ENCODE results near the gene OLFM1. TPM values are rescaled to one million over a fixed set of nuclear protein-coding genes. Genes with fewer than 3 reads are reported as not detected.

Gene OLFM1
- total and polyA plus RNA-seq, 2 of the 4 experiments (the other 2 are of a cell fraction) = 0.36 to 0.38 TPM

DNA sequence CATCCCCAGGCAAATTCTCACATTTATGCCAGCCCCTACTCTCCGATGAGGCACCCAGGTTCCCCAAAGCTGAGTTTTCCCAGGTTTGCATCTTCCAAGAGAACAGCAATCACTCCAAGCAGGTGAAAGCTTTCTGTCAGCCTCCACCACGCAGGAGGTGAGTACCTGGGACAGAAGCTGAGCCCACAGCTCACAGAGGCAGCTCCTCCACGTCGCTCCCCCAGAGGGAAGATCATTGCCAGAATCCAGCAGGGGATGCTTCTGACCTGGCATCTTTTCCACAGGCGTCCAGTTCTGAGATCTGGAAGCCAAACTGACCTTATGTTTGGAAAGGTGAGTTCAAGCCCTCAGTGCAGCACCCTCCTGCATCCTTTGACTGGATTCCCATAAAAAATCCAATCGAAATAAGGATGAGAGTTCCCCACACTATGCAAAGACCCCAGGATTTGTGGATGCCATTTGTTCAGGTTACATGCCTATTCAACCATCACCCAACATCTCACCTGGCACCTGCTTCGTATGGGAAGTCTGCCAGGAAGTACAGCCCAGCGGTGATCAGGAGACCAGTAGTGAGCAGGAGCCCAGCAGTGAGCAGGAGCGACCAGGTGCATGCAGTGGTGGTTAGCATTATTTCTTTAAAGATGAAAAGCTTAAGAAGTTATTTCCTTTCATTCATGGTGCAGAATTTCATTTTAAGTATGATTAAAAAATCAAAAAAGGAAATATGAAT, 47.4 kb upstream of the OLFM1 start:
- Histone ChIP-seq H2BK20ac (ENCODE audit: low read depth, low read length) (no peak overlapping the region), H2BK120ac (ENCODE audit: low read depth, low read length) (no peak overlapping the region), H2BK5ac (ENCODE audit: low read depth, low read length, poor library complexity, severe bottlenecking) (no peak overlapping the region), H3K9me1 (ENCODE audit: insufficient read depth, low read length) (no peaks in the 10 kb centered on the region), H3K23ac (ENCODE audit: low read depth, low read length) (no peak overlapping the region), H3K79me1 (ENCODE audit: low read depth in 1 of 2, low read length in 2 of 2) (no peaks in the 10 kb centered on the region), H4K5ac (ENCODE audit: low read depth, low read length) (no peak overlapping the region), H2AK5ac (ENCODE audit: low read depth, low read length) (no peak overlapping the region), H4K91ac (ENCODE audit: insufficient read depth, low read depth, low read length) (no peak overlapping the region), H3K9ac (ENCODE audit: low read depth, low read length) (no peak overlapping the region), H2AFZ (replicated peaks; ENCODE audit: low read length, poor library complexity) (no peak overlapping the region), H3K18ac (ENCODE audit: low read depth, low read length) (no peak overlapping the region), H3K4me2 (ENCODE audit: low read depth, low read length) (no peak overlapping the region), H4K20me1 (ENCODE audit: insufficient read depth, low read length) (no peaks in the 10 kb centered on the region), H2AK9ac (replicated peaks; ENCODE audit: low read depth, low read length, poor library complexity) (no peak overlapping the region), H3K4ac (ENCODE audit: low read depth, low read length) (no peak overlapping the region), H3K27me3 (ENCODE audit: control insufficient read depth, insufficient read depth, low read length) (peaks cover 3% of the 10 kb centered on the region; the same call in 1 of the 2 replicates), H3K36me3 (ENCODE audit: control insufficient read depth, insufficient read depth, low read length) (no peaks in the 10 kb centered on the region), H4K8ac (ENCODE audit: low read depth in 2 of 2, low read length in 2 of 2) (no peak overlapping the region), H3K56ac (ENCODE audit: extremely low read depth, insufficient read depth, low read length) (no peak overlapping the region), H3K27ac (ENCODE audit: insufficient read depth, low read length) (no peak overlapping the region), H3K4me3 (ENCODE audit: insufficient read depth, low read depth, low read length) (no peak overlapping the region), H3K4me1 (ENCODE audit: control insufficient read depth, insufficient read depth, low read length) (no peaks in the 10 kb centered on the region), H3K14ac (replicated peaks; ENCODE audit: low read depth, low read length) (no peak overlapping the region), H2BK15ac (ENCODE audit: low read depth, low read length) (no peak overlapping the region), H3K9me3 (ENCODE audit: control insufficient read depth, insufficient read depth, low read length) (no peaks in the 10 kb centered on the region)
- intact Hi-C loops (cut with micrococcal nuclease) = no loop called here
- WGBS, 2 experiments (ENCODE audit: extremely low coverage in 2 of 2, insufficient read length in 1 of 2) = 10% methylated on average over 2 of the region's 9 CpGs; no CpG with 5 or more reads in 1 of the 2 experiments
- dilution Hi-C loops (cut with HindIII; ENCODE audit: low sequenced_read_pairs, unreplicated experiment) = no loop called here
- in situ Hi-C loops (cut with MboI; ENCODE audit: low sequenced_read_pairs) = no loop called here
- no peak for TF ChIP-seq RCOR1 (IDR thresholded peaks at IDR 0.05; ENCODE audit: insufficient replicate concordance, low read length)
- no peak for TF ChIP-seq RFX5 (IDR thresholded peaks at IDR 0.05; ENCODE audit: low read depth, low read length)
- no peak for TF ChIP-seq BHLHE40 (IDR thresholded peaks at IDR 0.05; ENCODE audit: low read depth, low read length)
- no peak for TF ChIP-seq POLR2A (IDR thresholded peaks at IDR 0.05; ENCODE audit: low read depth, low read length)
- no peak for TF ChIP-seq RAD21 (IDR thresholded peaks at IDR 0.05; ENCODE audit: low read length)
- TF ChIP-seq MAFK (IDR thresholded peaks at IDR 0.05; ENCODE audit: low read depth, low read length) = no peak
- TF ChIP-seq, protein P1, sequence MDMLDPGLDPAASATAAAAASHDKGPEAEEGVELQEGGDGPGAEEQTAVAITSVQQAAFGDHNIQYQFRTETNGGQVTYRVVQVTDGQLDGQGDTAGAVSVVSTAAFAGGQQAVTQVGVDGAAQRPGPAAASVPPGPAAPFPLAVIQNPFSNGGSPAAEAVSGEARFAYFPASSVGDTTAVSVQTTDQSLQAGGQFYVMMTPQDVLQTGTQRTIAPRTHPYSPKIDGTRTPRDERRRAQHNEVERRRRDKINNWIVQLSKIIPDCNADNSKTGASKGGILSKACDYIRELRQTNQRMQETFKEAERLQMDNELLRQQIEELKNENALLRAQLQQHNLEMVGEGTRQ (IDR thresholded peaks at IDR 0.05; ENCODE audit: low read depth, low read length) = no peak
- TF ChIP-seq, protein P2, sequence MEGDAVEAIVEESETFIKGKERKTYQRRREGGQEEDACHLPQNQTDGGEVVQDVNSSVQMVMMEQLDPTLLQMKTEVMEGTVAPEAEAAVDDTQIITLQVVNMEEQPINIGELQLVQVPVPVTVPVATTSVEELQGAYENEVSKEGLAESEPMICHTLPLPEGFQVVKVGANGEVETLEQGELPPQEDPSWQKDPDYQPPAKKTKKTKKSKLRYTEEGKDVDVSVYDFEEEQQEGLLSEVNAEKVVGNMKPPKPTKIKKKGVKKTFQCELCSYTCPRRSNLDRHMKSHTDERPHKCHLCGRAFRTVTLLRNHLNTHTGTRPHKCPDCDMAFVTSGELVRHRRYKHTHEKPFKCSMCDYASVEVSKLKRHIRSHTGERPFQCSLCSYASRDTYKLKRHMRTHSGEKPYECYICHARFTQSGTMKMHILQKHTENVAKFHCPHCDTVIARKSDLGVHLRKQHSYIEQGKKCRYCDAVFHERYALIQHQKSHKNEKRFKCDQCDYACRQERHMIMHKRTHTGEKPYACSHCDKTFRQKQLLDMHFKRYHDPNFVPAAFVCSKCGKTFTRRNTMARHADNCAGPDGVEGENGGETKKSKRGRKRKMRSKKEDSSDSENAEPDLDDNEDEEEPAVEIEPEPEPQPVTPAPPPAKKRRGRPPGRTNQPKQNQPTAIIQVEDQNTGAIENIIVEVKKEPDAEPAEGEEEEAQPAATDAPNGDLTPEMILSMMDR (conservative IDR thresholded peaks at IDR 0.05; ENCODE audit: low read depth, low read length) = no peak
- TF ChIP-seq MXI1 (IDR thresholded peaks at IDR 0.05; ENCODE audit: borderline replicate concordance, low read depth, low read length) = no peak
- TF ChIP-seq FOS (IDR thresholded peaks at IDR 0.05; ENCODE audit: low read depth, low read length) = no peak
- TF ChIP-seq SMC3 (IDR thresholded peaks at IDR 0.05; ENCODE audit: low read depth, low read length) = no peak
- no peak for TF ChIP-seq MAZ (IDR thresholded peaks at IDR 0.05; ENCODE audit: borderline replicate concordance, low read depth, low read length)
- TF ChIP-seq CEBPB (IDR thresholded peaks at IDR 0.05; ENCODE audit: low read depth, low read length) = no peak
- no peak for TF ChIP-seq NFE2L2 (IDR thresholded peaks at IDR 0.05; ENCODE audit: low read depth, low read length)
- no peak for TF ChIP-seq CHD1 (IDR thresholded peaks at IDR 0.05; ENCODE audit: low read depth, low read length)
- TF ChIP-seq, protein P3, sequence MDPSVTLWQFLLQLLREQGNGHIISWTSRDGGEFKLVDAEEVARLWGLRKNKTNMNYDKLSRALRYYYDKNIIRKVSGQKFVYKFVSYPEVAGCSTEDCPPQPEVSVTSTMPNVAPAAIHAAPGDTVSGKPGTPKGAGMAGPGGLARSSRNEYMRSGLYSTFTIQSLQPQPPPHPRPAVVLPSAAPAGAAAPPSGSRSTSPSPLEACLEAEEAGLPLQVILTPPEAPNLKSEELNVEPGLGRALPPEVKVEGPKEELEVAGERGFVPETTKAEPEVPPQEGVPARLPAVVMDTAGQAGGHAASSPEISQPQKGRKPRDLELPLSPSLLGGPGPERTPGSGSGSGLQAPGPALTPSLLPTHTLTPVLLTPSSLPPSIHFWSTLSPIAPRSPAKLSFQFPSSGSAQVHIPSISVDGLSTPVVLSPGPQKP (IDR thresholded peaks at IDR 0.05; ENCODE audit: borderline replicate concordance, low read depth, low read length) = no peak
- DNase-seq (no peak), ATAC-seq (ENCODE audit: low read depth) (no peak)
- CTCF ChIA-PET = no interaction called here
- no TSS peak for BruUV-seq (replicated peaks)
- POLR2A ChIA-PET (ENCODE audit: unreplicated experiment) = no interaction called here

All from IMR-90 (cell line).